Measurements from ENCODE around the gene ARHGAP27.
"Not testable (repeated sequence)": the region's sequence is repeated elsewhere in the genome, so short reads cannot be mapped to it uniquely, and the experiment has no call there.

DNA sequence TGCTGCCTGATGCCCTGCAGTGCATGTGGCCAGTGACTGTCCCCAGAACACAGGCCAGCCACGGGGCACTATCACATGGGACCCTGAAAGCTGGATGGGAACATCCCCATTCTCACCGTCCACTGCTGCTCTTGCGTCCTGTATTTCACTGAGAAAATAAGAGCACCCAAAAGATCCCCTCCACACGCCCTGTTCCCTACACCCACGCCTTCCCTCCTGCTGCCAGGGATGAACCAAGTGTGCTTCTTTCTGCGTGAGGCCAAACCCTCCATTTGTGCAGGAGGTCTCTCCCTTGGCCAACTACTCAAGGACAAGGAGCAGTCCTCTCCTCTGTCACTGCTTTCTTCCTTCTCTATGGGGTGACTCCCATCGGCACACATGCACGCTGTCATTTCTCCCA lies 21.7 kb upstream of the ARHGAP27 start:
- TF ChIP-seq POLR2A, TAF1, POLR2AphosphoS5, POU2F2, SPI1 (IDR thresholded peaks at IDR 0.05; ENCODE audit: low read depth, low read length): not testable (repeated sequence)

Measured in GM12891 (cell line).